Muscle of arm (tissue), 12 donors: ENCODE data around the gene ATP9B. TPM values are rescaled to one million over a fixed set of nuclear protein-coding genes. Genes with fewer than 3 reads are reported as not detected.
"Not testable (repeated sequence)": the region's sequence is repeated elsewhere in the genome, so short reads cannot be mapped to it uniquely, and the experiment has no call there.

ENCODE experiments used
- DNase-seq: peaks from one replicate; pipeline ENCODE4 v3.0.0-alpha.2; 2013
- polyA plus RNA-seq, 12 donors: library from polyadenylated mRNA; unstranded; fragments of 120-200 nt; gene quantifications; one replicate each; pipeline ENCODE4 v1.2.1, GENCODE V29; 2013; ENCODE audit not compliant: insufficient read length in 12 of 12

The ATP9B gene
- polyA plus RNA-seq, 12 donors, result 12.6 to 39.8 (median 22.5) TPM; not detected in 1

- no peak for DNase-seq
These were observed 170.4 kb downstream of the ATP9B start for GRCh38 chr18:79239631-79240030.

GRCh38 chr18:79241755-79242154 lies 172.6 kb downstream of the ATP9B start:
- no peak for DNase-seq

DNA sequence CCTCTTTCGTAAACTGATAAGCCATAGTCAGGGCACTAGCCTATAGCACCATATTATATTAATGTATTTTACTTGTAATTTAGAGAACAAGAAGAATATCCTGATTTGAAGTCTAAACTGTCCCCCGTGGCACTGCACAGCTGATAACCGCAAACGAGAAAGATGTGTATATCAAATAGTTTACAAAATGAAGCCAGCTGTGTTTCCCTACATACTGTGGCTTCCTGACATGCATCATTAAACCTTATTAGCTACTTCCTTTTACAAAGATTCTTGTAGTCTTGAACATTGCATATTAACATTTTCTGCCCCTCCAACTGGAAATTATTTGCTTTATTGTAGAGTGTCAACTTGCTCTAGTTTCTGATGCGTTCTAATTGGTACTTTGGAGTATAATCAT lies 173.1 kb downstream of the ATP9B start:
- DNase-seq, result no peak

DNA sequence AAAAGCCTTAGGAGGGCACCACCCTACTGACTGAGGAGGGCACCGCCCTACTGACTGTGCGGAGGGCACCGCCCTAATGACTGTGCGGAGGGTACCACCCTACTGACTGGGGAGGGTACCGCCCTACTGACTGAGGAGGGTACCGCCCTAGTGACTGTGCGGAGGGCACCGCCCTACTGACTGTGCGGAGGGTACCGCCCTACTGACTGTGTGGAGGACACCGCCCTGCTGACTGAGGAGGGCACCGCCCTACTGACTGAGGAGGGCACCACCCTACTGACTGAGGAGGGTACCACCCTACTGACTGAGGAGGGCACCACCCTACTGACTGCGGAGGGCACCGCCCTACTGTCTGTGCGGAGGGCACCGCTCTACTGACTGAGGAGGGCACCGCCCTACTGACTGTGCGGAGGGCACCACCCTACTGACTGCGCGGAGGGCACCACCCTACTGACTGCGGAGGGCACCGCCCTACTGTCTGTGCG lies 176.4 kb downstream of the ATP9B start:
- no peak for DNase-seq

- peak; percentile 47 for DNase-seq
These were observed 177.3 kb downstream of the ATP9B start for GRCh38 chr18:79246309-79247108.

DNA sequence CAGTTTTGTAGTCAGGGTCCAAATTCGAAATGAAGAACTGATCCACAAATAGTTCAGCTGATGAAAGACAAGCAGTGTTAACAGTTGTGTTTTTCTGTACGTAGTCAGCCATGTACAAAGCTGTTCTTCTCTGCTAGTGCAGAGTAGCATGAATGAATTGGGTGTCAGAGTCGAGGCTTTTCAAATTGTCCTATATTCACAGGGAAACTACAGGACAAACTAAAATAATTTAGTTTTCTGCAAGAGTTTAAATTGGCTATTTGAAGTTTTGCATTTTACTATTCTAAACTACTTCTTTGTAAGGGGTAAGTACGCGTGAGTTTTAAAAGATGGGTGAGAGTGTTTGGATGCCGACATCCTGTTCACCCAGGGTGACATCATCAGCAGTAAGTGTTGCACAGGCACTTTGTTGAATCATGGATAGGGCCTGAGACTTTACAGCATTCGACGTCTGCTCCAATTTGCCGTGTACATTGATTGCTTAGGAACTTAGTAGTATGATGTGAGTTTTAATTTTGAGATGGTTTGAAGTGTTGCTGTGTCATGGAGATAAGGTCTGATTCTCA lies 179.4 kb downstream of the ATP9B start:
- DNase-seq, result no peak

- DNase-seq, result no peak
These were observed 181.2 kb downstream of the ATP9B start for GRCh38 chr18:79250301-79250981.

- no peak for DNase-seq
These were observed 181.8 kb downstream of the ATP9B start for GRCh38 chr18:79251021-79251420.

DNA sequence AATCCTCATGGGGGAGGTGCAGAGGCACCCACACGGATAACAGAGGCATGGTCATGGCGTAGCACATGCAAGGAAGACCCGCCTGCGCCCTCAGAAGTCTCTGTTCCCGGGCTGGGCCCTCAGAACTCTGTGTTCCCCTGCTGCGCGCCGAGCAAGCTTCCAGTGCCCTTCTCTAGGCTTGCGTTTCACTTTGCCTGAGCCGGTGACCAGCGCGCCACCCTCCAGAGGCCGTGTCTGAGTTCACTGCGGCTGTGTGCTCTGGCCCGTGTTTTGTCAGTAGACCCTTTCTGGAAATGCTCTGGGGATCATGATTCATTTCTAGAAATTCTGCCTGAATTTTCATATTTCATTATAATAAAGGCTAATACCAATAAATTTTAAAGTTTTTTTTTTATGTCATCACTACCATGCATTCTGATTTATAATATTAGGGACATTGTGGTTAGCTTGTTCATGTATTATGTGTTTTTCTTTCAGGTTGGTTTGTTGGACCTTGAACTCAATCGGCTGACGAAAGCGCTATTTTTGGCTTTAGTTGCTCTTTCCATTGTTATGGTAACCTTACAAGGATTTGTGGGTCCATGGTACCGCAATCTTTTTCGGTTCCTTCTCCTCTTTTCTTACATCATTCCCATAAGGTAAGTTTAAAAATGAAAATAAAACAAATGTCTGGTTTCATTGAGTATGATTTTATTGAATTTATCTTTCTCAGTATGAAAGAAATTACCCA lies 183.9 kb downstream of the ATP9B start:
- no peak for DNase-seq

- DNase-seq, result no peak
These were observed 188.3 kb downstream of the ATP9B start for GRCh38 chr18:79257480-79257879.

DNA sequence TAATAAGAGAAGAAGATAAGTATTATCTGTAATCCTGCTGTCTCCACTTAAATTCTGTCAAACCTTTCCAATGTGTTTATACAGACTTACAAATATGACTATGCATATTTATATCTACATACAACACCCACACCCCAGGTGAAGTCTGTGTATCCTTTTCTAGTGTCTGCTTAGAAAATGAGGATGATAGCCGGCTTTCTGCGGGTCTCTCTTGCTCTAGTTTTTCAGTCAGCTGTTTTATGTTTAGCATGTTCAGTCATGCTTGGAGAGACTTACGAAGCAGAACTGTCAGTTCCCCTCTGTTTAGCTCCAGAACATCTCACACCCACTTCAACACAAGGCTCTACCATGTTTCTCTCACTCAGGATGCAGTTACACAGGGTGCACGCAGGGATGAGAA lies 189.3 kb downstream of the ATP9B start:
- DNase-seq, result no peak

GRCh38 chr18:79259218-79259617 lies 190.0 kb downstream of the ATP9B start:
- no peak for DNase-seq

GRCh38 chr18:79260023-79260422 lies 190.8 kb downstream of the ATP9B start:
- DNase-seq, result no peak

- DNase-seq, result no peak
These were observed 191.3 kb downstream of the ATP9B start for GRCh38 chr18:79260510-79260909.

DNA sequence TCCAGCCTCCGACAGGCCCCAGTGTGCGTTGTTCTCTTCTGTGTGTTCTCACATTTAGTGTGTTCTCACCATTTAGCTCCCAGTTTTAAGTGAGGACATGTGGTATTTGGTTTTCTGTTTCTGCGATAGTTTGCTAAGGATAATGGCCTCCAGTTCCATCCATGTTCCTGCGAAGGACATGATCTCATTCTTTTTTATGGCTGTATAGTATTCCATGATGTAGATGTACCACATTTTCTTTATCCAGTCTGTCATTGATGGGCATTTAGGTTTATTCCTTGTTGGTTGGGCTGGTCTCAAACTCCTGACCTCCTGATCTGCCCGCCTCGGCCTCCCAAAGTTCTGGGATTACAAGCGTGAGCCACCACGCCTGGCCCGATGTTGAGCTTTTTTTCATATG lies 195.9 kb downstream of the ATP9B start:
- DNase-seq, result not testable (repeated sequence)

DNA sequence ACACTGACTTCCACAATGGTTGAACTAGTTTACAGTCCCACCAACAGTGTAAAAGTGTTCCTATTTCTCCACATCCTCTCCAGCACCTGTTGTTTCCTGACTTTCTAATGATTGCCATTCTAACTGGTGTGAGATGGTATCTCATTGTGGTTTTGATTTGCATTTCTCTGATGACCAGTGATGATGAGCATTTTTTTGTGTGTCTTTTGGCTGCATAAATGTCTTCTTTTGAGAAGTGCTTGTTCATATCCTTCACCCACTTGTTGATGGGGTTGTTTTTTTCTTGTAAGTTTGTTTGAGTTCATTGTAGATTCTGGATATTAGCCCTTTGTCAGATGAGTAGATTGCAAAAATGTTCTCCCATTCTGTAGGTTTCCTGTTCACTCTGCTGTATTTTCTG lies 202.6 kb downstream of the ATP9B start:
- not testable (repeated sequence) for DNase-seq

- no peak for DNase-seq
These were observed 203.7 kb downstream of the ATP9B start for GRCh38 chr18:79272916-79273315.

DNA sequence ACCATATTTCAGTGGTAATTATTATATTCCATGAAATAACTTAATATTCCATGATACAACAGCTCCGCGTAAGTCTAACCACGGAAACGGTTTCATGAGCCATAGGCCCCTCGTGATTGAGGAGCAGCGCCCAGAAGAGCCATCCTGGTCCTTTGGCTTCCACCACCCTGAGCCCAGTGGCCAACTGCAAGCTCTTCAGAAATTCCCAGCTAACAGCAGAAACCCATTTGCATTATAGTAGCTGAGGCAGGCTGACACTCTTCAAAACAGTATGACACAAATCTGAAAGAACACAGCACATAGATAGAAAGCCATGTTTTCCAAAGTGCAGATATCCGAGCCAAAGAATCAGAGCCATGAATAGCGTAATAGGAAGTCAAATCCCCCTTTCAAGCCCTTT lies 205.6 kb downstream of the ATP9B start:
- no peak for DNase-seq

DNA sequence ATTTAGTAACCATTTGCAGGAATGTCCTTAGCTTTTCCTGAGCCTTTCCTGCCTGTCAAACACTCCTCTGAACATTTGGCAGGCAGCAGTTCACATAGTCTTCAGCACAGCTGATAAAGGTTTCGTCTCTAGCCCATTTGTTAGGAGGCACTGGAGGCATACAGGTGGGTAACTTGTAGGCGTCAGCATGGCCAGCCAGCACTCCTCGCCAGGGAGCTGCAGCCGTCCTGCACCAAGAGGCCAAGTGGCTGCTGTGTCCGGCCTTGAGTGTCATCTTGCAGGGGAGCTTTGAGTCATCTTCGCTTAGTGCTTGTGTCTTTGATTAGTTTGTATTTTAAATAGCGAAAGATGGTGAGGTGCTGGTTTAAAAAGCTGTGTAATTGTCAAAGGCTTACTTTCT lies 206.3 kb downstream of the ATP9B start:
- no peak for DNase-seq

DNA sequence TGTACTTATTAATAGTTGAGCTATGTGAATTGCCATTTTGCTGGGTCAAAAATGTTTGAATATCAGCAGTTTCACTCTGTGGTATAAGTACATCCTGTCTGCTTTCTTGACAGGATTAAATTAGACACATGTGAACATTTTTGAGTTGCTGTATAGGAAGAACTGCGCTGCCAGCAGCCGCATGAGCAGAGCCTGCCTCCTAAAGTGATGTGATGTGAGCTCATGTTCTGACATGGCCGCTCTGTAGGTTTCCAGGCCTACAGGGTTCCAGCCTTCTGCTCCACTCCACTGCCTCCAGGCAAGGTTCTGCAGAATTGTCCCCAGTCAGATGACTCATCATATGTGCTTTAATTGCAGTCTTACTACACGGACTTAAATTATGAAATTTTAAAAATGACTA lies 206.8 kb downstream of the ATP9B start:
- DNase-seq, result no peak

- DNase-seq, result no peak
These were observed 209.7 kb downstream of the ATP9B start for GRCh38 chr18:79278896-79279295.

DNA sequence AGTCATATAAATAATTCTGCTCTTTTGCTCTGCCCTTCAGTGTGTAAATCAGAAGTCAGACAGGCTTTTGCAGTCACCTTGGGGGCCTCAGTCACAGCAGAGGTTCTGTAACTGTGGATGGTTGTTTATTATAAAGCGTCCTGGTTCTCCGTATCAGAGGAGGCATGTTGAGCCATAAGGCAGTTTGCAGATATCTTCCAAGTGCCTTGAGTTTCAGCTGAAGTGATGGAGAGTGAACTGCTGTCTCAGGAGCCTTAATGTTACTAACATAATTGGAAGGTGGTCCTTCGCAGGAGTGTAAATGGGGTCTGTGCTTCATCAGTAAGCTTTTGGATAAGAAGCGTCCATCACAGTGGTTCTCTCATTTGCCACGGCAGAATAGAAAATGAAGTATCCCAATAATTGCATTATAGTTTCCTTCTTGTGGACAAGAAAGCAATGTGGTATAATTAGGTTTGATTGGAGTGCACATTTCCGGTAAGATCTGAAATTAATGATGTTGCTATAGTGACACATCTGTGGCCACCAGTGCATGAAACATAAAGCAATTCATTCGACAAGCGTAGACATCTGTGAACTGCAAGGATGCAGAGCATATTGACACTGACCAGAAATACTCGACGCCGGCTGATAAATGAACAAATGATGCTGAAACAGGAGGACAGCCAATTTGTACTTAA lies 214.1 kb downstream of the ATP9B start:
- DNase-seq, result no peak
